Amygdala (tissue), 56 donors: Measurements from ENCODE around the gene BZW1.
"Not testable (repeated sequence)": the region's sequence is repeated elsewhere in the genome, so short reads cannot be mapped to it uniquely, and the experiment has no call there.

Source experiments
- DNase-seq, 56 donors: peaks; one replicate each; lab custom pipeline; 2025; lab: John Stamatoyannopoulos, UW

BZW1 gene

DNA sequence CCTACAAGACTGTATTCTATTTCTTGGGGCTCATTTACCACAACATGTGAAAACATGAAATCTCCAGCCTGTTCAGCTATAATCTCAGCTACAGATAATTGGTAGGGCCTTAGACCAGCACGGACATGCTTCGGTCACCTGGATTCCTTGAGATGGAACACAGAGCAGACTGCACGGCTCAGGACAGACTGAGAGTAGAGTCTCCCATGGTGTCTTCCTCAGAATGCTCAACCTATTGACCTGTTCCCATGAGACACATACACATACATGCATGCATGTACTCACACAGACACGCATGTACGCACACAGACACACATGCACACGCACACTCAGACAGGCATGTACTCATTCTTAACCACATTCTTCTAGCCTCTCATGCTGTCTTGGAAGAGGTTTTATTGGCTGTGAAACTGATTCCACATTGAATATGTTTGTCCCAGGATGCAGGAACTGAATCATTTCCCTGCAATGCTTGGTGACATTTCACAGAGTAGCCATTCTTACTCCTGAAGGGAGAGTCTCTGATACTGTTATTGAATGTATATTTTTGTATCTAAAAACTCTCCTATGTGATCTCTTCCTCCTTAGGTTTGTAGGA is 23.5 kb upstream of the BZW1 start:
- DNase-seq = no peak

DNA sequence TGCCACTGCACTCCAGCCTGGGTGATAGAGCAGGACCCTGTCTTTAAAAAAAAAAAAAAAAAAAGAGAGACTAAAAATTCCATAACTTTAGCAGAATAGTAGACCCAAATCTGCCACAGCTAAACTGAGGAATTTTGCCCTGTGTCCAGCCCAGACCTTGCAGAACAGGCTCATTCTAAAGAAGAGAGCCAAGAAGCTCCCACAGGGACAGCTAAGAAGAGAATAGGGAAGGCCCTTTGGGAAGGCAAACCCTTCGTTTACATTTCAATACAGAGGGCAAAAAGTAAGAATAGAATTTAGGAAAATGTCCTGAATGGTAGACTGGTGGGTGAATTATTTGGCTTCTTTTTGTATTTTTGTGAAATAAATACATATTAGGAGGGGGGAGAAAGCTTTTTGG is 21.5 kb upstream of the BZW1 start:
- DNase-seq = no peak

DNA sequence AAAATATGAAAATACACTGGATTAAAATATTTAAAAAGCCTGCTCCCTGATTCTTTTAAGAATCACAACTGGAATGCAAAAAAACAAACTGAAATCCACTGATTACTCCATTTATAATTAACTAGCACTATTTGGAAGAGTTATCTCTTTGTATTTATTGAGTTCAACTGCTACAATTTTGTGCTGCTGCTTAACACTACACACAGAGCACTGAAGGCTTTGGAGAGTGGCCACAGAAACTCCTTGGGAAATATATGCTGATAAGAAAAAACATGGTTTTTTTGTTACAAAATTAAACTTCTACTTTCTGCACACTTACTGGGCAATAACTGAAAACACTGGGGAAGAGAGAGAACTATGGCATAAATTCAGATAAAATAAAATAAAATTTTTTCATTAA is 19.8 kb upstream of the BZW1 start:
- no peak for DNase-seq

GRCh38 chr2:200794143-200794542 is 17.6 kb upstream of the BZW1 start:
- no peak for DNase-seq

- DNase-seq = no peak
These were observed 16.7 kb upstream of the BZW1 start for GRCh38 chr2:200795028-200795440.

GRCh38 chr2:200796561-200796960 is 15.1 kb upstream of the BZW1 start:
- no peak for DNase-seq

- no peak for DNase-seq
These were observed 14.4 kb upstream of the BZW1 start for GRCh38 chr2:200797242-200797770.

GRCh38 chr2:200798514-200798913 is 13.2 kb upstream of the BZW1 start:
- no peak for DNase-seq

DNA sequence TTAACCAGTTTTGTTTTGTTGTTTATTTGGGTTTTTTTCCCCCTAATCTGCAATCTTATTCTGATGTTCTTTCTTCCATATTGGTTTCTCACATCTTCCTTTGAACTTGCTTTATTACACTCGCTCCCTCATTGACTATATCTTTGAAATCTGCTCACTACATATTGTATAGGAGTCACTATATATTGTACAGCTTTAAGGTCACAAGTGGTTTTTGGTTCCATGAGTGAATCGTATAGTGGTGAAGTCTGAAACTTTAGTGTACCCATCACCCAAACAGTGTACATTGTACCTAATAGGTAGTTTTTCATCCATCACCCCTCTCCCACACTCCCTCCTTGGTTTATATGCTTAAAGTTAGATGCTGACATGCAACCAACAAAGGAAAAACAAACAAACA is 11.3 kb upstream of the BZW1 start:
- no peak for DNase-seq

GRCh38 chr2:200801431-200801830 is 10.3 kb upstream of the BZW1 start:
- not testable (repeated sequence) for DNase-seq

- DNase-seq = no peak
These were observed 2.0 kb upstream of the BZW1 start for GRCh38 chr2:200809506-200810251.

GRCh38 chr2:200810252-200810997 is 1.3 kb upstream of the BZW1 start:
- DNase-seq = no peak

GRCh38 chr2:200810998-200811332 is 745 bp upstream of the BZW1 start:
- peak in 1 of 56 donors; percentile 45 for DNase-seq

DNA sequence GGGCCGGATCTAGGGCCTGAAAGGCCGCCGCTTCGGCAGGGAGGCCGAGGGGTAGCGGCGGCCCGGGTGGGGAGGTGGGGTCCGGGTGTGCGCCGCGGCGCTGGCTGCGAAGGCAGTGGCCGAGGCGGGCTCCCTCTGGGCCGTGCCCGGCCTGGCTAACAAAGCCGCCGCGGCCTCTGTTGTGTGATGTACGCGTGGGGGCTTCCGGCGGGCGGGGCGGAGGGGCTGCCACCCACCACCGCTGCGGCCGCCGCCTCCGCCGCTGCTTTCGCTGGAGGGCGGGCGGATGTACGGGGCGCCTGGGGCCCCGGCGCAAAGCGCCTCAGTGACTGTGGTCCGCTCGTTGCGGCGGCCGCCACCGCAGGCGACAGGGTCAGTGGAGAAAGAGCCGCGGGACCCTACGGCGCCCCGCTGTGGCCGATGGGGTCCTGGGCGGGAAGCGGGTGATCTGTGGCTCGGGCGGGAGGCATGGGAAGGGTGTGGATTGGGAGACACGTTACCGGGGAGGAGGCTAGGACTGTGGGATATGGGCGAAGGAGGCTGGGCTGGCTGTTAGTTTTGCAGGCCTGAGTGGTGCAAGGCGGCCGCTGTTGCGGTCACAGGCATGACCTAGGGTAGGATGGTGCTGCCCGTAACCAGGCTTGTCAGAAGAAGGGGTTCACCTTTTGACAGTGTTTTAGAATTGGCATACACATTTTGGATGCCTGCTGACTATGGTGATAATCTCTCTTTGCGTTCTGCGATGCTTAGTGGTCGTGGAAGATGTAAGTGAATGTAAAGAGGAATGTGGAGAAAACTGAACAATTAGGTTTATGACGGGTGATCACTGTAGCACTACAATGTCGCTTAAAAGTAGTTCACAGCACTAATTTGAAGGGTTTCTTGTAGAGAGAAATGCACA is 662 bp downstream of the BZW1 start:
- DNase-seq = peak in 48 of 56 donors; percentile 2 to 72 (median 43)

DNA sequence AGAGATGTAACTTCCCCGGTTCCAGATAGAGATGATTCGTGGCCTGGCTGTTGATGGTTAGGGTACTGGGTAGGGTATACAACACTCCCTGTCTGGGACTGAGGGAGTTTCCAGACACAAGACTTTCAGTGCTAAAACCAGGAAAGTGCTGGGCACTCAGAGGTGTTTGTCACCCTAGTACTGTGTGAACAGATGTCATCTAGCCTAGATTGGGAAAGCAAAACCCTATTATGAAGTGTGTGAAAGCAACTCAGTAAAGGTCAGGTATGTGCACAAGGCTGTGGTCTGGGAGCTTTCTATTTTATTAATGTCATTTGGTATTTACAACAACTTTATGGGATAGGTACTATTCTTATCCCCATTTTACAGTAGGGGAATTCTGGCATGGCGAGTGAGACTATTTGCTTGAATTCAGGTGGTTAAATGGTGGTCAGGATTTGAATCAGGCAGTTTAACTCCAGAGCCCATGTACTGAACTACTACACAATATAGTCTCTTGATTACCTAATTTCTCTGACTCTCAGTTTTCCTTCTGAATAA is 2.6 kb downstream of the BZW1 start:
- DNase-seq = no peak

- DNase-seq = no peak
These were observed 3.2 kb downstream of the BZW1 start for GRCh38 chr2:200814917-200815316.

GRCh38 chr2:200818732-200819131 is 7.0 kb downstream of the BZW1 start:
- DNase-seq = not testable (repeated sequence)

DNA sequence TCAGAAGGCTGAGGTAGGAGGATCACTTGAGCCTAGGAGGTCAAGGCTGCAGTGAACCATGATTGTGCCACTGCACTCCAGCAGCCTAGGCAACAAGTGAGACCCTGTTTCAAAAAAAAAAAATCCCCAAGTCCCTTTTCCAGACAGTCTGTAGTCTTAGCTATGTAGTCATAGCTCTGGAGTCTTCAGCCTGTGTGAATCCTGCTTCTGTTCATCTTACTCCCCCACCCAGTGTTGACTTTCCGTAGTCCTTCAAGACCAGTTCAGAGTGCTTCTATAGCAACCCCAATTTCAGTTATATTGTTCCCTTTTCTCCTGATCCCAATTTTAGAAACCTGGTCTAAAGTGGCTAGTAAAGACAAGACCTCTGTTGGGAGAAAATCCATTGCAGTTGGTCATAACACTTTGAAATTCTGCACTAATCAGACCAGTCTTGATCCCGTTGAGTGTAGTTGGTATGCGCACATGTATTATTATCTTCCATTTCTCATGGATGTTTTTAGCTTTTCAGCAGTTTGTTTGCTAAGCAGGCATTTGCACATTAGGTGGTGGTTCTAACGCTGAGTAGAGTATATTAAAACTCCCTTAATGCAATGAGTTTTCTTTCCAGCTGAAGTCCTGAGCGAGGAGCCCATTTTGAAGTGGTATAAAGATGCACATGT is 9.0 kb downstream of the BZW1 start:
- no peak for DNase-seq

GRCh38 chr2:200821686-200822245 is 10.1 kb downstream of the BZW1 start:
- no peak for DNase-seq
